Bone marrow (tissue), 2 donors: ENCODE data around the gene CTCF.

Experiments
- DNase-seq, 2 donors: peaks; one replicate each; lab custom pipeline; 2025; lab: John Stamatoyannopoulos, UW

CTCF gene

GRCh38 chr16:67683767-67684166 is 121.4 kb downstream of the CTCF start:
- DNase-seq: no peak

DNA sequence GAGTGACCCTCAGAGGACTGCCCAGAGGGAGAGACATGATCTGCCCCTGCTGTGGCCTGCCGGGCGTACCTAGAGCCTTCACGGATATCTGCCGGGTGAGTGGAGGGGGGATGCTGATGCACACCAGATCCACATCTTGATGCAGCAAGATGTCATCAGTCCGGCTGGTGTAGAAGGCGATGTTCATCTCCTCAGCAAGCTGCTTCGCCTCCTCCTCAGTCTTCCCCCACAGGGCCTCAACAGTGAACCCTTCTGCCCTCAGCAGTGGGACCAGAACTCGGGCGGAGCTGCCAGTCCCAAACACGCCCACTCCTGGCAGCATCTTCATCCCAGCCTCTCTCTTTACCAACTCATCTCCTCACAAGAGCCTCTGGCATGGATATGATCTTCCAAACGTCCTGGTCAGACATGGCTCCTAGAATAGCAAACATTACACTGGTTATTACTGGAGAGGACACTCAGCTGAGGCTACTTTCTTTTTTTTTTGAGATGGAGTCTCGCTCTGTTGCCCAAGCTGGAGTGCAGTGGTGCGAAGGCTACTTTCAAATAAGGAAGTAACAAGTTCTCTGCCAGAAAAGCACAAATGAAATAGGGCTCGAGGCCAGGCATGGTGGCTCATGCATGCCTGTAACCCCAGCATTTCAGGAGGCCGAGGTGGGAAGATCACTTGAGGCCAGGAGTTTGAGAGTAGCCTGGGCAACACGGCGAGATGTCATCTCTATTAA is 123.2 kb downstream of the CTCF start:
- DNase-seq: no peak
